GM19463 (cell line): ENCODE results near the gene SHC3.

Source experiments
- ATAC-seq: cut with Tn5 transposase; IDR thresholded peaks from one replicate; pipeline ENCODE4 v1.9.1; 2021; ENCODE audit warnings: mild to moderate bottlenecking, moderate library complexity; ENCODE audit not compliant: unreplicated experiment

Gene SHC3

GRCh38 chr9:89006996-89007967 lies 171.3 kb downstream of the SHC3 start:
- ATAC-seq = no peak

- ATAC-seq = no peak
Measured at GRCh38 chr9:89006267-89006666, 172.4 kb downstream of the SHC3 start.

GRCh38 chr9:89005323-89005722 lies 173.3 kb downstream of the SHC3 start:
- no peak for ATAC-seq

GRCh38 chr9:89002987-89003386 lies 175.6 kb downstream of the SHC3 start:
- no peak for ATAC-seq

- ATAC-seq = no peak
Measured at GRCh38 chr9:89001917-89002540, 176.6 kb downstream of the SHC3 start.

- ATAC-seq = no peak
Measured at GRCh38 chr9:89000973-89001916, 177.4 kb downstream of the SHC3 start.

- ATAC-seq = no peak
Measured at GRCh38 chr9:89000371-89000781, 178.2 kb downstream of the SHC3 start.

- ATAC-seq = no peak
Measured at GRCh38 chr9:88998911-88999310, 179.7 kb downstream of the SHC3 start.

- no peak for ATAC-seq
Measured at GRCh38 chr9:88998503-88998902, 180.1 kb downstream of the SHC3 start.

GRCh38 chr9:88997646-88998045 lies 181.0 kb downstream of the SHC3 start:
- no peak for ATAC-seq

- ATAC-seq = no peak
Measured at GRCh38 chr9:88996921-88997235, 181.7 kb downstream of the SHC3 start.

GRCh38 chr9:88996046-88996920 lies 182.3 kb downstream of the SHC3 start:
- ATAC-seq = no peak

GRCh38 chr9:88995627-88996026 lies 183.0 kb downstream of the SHC3 start:
- ATAC-seq = no peak

- no peak for ATAC-seq
Measured at GRCh38 chr9:88995200-88995577, 183.4 kb downstream of the SHC3 start.

- ATAC-seq = no peak
Measured at GRCh38 chr9:88994469-88995199, 184.0 kb downstream of the SHC3 start.

GRCh38 chr9:88993871-88994460 lies 184.7 kb downstream of the SHC3 start:
- ATAC-seq = no peak

- ATAC-seq = no peak
Measured at GRCh38 chr9:88993327-88993726, 185.3 kb downstream of the SHC3 start.

- ATAC-seq = no peak
Measured at GRCh38 chr9:88992556-88992955, 186.1 kb downstream of the SHC3 start.
